GM21825 (cell line): Measurements from ENCODE around the gene PDGFA.
"Not testable (repeated sequence)": the region's sequence is repeated elsewhere in the genome, so short reads cannot be mapped to it uniquely, and the experiment has no call there.

Experiments used
- ATAC-seq: cut with Tn5 transposase; IDR thresholded peaks from one replicate; pipeline ENCODE4 v1.9.1; 2021; ENCODE audit warnings: mild to moderate bottlenecking, moderate library complexity; ENCODE audit not compliant: unreplicated experiment

PDGFA gene

DNA sequence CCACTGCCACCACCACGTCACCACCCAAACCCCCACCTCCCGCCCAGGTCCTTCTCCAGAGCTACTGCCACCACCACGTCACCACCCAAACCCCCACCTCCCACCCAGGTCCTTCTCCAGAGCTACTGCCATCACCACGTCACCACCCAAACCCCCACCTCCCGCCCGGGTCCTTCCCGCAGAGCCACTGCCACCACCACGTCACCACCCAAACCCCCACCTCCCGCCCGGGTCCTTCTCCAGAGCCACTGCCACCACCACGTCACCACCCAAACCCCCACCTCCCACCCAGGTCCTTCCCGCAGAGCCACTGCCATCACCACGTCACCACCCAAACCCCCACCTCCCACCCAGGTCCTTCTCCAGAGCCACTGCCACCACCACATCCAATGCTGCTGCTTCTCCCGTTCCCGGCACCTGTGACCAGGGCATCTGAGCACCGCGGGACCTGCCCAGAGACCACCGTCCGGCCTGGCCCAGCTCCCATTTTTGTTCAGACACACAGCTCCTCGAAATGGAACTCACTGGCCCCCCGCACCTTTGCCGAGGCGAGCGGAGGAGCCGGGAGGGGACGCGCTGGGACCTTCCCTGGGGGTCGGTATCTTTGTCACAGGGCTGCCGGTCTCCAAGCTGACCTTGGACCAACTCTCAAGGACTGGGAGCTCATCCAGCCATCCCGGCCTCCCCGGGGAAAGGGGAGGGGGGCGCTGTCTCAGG, 32.7 kb upstream of the PDGFA start:
- ATAC-seq = not testable (repeated sequence)

DNA sequence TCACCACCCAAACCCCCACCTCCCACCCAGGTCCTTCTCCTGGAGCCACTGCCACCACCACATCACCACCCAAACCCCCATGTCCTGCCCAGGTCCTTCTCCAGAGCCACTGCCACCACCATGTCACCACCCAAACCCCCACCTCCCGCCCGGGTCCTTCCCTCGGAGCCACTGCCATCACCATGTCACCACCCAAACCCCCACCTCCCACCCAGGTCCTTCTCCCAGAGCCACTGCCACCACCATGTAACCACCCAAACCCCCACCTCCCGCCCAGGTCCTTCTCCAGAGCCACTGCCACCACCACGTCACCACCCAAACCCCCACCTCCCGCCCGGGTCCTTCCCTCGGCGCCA, 31.9 kb upstream of the PDGFA start:
- ATAC-seq = not testable (repeated sequence)

DNA sequence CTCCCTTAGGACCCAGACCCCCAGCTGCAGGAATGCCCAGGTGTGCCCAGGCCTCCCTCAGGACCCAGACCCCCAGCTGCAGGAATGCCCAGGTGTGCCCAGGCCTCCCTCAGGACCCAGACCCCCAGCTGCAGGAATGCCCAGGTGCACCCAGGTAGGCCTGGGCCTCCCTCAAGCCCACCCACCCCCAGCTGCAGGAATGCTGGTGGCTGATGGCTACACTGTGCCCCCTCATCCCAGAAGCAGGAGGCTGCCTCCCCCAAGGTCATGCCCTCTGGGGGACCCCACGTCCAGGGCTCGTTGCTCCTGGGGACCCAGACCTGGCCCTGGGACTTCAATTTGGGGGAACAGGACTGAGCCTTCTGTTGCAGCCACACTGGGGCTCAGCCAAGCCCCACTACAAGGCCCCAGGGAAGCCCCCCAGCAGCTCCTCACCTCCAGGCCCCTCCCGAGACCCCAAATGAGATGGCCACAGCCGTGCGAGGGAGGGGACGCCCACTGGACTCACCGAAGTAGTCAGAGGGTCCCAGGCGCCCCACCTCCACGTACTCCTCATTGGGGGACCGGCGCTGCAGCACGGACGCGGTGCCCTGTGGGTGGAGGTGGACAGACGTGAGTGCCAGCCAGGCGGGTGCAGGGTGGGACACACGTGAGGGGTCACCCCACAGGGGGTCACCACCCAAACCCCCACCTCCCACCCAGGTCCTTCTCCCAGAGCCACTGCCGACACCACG, 31.4 kb upstream of the PDGFA start:
- ATAC-seq = no peak

DNA sequence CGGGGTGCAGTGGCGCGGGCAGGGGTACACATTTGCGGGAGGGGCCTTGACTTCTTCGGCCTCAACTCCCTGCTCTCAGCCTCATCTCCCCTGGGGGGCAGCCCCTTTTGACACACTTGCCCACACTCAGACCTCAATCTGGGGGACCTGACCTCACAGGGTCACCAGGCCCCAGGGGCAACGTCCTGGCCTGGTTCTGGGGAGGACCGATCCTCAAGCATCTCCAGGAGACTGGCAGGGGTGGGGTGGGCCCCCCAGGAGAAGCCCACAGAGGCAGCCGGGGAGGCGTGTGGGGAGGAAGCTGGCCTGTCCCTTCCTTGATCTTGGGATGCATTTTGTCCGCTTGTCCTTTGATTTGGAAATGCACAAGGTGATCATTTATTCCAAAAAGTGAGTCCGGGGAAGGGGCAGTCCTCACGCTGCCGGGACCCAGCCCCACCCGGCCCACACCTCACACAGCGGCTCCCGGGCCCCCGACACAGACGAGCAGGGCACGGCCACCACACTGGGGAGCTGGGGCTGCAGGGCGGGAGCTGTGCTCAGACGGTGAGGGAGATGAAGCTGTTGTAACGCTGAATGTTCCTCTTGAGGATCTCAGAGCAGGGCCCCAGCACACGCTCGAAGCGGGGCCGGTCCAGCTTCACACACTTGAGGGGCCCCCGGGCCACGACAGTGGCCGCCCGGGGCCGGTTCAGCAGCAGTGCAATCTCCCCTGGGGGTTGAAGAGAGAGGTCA, 30.4 kb upstream of the PDGFA start:
- no peak for ATAC-seq

DNA sequence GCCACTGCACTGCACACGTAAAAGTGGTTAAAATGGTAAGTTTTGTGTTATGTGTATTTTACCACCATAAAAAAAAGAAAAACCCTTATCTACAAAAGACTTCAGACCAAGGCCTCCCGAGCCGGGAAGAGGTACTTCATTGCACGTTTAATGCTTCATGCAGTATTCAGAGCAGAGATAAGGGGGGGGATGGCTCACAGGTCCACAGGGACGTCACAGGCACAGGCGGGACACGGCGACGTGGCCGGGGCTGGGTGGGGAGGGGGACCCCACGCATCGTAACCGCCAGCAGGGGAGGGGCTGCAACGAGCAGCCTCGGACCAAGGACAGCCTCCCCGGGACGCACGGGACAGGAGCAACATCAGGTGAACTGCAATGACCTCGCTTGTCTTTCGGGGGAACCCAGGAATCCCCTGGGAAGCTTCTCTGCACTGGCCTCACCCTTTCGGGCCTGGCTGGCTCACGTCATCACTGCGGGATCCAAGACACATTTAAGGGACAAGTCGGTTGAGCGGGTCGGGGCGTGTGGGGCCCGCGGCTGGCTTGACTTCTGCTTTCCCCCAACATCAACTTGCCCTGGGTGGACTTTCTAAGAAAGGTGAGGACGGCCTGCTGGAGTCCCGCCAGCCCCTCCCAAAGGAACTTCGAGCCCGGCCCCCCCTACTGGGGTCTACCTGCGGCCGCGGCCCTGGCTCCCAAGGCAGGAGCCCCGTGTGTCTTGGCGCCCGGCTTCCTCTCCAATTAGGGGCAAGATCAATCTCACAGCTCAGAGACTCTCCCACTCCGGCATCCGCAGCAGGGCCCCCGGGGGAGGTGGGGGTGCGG, 29.6 kb upstream of the PDGFA start:
- no peak for ATAC-seq

DNA sequence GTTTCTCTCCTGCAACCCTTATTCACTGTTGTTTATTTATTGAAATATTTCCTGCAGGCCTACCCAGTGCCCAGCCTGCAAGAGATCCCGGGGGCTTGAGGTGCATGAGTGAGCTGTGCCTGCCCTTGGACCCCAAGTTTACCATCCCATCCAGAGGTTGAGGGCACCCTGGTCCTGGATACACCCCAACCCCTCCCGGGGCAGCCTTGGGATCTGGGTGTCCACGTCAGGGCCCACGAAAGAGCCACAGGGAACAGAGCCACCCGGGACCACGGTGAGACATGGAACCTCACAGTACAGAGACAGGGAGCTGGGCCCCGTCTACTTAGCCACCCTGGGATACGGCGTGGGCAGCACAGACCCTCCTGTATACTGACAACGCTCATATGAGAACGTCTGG, 28.8 kb upstream of the PDGFA start:
- no peak for ATAC-seq

DNA sequence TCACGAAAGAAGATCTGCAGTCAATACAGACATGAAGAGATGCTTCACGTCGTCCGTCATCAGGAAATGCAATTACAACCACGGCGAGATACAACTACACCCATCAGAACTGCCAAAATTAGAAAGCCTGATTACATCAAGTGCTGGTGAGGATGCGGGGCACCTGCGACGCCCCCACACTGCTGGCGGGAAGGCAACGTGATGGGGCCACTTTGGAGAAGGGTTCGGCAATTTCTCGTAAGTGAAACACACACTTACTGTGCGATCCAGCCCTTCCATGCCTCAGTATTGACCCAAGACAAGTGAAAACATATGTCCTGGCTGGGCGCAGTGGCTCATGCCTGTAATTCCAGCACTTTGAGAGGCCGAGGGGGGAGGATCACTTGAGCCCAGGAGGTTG, 25.8 kb upstream of the PDGFA start:
- ATAC-seq = no peak

DNA sequence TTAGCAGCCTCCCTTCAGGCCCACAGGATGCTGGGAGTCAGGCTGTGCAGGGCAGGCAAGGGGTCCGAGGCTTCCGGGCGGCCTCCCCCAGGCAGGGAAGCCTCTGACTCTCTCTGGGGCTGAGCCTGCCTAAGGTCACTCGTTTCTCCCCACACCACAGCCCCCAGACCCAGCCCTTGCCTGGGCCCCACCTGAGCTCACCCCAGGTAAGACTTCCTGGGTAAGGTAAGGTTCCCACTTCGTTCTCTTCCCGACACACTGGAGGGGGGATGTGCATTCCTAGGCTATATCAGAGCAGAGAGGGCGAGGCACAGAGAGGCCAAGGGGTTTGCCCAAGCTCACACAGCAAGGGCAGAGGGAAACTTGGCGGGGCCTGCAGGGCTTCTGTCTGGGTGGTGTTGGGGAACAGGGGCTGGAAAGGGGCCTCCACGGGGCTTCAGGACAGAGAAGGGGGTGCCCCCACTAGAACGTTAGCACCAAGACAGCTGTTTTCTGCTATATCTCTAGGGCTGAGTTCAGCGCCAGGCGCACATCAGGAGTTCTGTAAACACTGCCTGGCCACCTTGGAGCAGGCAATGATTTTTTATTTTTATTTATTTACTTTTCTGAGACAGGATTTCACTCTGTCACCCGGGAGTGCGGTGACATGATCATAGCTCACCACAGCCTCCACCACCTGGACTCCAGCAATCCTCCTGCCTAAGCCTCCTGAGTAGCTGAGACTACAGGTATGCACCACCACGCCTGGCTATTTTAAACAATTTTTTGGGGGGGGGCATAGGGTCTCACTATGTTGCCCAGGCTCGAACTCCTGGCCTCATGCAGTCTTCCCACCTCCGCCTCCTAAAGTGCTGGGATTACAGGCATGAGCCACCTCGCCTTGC, 24.9 kb upstream of the PDGFA start:
- no peak for ATAC-seq

DNA sequence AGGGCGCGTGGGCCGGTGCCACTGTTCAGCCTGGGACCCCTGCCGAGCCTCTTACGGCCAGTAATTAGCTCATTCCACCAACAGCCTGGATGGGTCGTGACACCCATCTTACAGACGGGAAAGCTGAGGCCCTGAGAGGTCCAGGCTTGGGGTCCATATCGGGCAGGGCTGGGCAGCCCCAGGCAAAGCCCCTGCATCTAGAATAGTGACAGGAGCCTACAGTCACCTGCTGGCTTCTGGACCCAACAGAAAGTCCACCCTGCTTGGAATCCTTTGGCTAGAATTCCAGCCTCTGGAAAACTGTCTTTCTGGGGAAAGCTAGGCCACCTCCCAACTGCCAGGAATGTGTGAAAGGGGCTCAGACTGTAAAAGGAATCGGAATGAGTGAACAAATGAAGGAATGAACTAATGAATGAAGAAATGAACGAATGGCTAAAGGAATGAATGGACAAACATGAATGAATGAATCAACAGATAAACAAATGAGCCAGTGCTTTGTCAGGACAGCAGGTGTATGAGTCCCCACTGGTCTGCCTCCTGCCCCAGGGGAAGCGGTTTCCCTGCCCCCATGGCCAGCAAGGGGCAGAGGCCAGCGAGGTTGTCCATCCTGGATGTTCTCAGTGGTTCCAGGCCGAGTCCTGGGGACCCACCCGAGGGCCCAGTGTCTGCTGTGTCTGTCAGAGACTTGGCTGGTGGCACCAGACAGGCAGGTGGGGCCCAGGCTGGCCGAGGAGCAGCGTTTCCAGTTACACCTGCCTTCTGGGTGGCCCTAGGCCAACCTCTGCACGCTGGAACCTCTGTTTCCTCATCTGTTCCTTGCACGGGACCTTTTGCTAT, 24.1 kb upstream of the PDGFA start:
- ATAC-seq = no peak

DNA sequence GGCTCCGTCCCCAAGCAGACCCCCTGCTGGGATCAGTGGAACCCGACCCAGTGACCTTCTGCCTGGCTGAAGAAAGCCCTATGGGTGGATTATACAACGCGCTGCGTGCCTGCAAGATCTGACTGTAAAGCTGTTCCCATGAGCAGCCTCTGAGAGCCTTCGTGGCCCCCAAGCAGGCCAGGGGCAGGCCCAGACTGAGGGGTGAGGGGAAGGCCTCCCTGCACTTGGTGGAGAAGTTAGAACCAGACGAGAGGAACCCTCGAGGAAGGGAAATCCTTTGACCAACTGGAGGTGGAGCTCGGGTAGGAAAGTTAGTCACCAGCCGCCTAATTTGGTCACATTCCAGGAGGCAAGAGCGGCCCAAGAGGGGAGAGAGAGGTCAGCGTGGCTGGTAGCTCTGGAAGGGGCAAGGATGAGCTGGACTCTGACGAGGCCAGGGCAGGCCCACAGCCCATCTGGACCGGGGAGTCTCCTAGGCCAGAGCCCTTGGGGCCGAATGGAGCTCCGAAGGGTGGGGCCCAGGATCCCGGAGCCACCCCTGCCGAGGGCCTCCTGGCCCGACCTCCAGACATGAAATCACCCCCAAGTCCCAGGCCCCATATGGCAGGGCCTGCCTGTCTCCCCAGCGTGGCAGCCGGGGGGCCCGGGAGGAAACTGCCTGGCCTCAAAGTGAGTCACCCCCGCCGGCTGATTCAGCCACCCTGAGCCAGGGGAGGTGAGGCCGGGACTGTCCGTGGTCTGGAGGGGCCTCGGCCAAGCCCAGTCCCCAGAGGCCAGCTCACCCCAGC, 23.3 kb upstream of the PDGFA start:
- ATAC-seq = no peak

DNA sequence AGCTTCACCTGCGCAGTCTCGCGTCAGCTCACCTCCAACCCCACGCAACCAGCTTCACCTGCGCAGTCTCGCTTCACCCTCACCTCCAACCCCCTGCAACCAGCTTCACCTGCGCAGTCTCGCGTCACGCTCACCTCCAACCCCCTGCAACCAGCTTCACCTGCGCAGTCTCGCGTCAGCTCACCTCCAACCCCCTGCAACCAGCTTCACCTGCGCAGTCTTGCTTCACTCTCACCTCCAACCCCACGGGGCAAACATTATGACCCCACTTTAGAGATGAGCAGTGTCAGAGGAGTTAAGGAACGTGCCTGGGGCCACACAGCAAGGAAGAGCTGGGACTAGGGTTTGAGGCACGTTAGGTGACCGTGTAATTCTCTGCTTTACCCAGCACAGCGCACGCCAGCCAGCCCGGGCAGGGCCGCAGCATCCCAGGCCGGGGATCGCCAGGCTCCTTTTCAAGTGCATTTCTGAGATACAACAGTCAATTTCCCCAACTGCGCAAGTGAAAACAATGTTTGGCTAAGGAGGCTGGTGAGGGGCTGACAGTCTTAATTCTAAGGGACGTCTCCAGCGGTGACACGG, 22.6 kb upstream of the PDGFA start:
- ATAC-seq = no peak

DNA sequence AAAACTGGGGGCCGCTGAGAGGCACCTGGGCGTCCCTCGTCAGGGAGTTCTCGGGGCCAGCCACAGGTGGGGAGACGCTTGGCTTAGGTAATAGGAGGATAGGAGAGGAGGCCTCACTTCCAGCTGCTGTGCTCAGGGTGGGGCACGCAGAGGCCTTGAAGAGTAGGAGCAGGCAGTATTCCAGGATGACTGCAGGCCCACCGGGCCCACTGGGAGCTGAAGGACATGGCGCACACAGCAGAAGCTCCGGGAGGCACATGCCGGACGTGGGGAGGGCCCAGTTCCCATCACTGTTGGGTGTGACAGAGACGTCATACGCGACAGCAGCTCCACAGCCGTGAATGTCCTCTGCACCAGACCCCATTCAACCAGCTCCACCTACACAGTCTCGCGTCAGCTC, 22.0 kb upstream of the PDGFA start:
- no peak for ATAC-seq

DNA sequence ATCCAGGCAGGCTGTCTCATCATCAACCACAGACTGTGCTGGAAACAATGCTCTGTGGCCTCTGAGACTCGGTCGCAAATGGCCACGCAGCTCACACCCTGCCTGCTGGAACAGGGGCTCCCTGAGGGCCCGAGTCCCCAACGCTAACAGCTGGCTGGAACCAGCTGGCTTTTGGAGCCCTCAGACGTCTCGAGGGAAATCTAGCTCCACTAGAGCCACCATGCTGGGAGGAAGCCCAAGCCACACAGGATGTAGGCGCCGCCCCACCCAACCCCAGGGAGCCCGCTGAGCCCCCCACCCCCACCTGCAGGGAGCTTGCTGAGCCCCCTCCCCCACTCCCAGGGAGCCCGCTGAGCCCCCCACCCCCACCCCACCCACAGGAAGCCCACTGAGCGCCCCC, 21.4 kb upstream of the PDGFA start:
- ATAC-seq = no peak

DNA sequence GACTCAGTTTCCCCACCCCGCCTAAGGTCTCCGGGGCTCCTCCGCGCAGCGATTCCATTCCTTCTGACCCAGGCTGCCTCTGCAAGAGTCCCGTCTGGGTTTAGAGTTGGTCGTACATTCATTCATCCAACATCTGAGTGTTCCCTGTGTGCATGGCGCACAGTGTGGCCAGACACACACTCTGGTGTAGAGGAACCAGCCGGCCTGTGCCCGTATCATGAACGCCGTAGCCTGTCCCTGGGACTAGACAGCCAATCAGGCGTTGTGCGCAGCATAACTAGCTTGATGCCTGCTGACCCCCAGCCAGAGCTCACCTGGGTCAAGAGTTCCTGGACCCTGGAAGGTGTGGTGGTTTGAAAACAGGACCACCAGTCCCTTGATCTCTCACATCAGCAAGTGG, 20.9 kb upstream of the PDGFA start:
- ATAC-seq = no peak

DNA sequence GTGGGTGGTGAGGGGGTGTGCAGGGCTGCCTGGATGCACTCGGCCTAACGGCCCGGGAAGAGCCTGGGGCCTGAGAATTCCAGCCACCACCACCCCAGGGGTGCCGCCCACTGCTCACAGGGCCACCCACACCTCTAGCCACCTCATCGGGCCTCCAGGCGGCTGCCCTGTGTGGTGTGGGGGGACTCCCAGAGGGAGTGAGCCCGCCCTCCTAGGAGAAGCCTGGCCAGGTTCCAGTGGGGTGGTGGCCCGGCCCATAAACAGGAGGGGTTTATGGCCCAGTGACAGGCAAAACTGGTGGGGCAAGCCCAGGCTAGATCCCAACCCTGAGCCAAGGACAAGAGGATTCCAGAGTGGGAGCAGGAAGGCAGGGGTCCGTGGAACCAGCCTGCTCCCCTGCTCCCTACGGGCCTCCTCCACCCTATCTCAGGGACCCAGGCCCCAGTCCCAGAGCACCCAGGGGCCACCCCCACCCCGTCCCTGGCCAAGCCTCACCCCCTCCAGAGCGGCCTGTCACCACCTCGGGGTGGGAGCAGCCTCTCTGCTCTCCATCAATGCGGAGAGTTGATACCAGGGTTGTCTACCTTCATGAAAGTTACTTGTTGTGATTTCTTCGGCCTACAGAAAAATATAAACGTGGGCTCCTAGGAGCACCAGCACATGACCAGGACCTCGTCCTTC, 20.2 kb upstream of the PDGFA start:
- no peak for ATAC-seq

DNA sequence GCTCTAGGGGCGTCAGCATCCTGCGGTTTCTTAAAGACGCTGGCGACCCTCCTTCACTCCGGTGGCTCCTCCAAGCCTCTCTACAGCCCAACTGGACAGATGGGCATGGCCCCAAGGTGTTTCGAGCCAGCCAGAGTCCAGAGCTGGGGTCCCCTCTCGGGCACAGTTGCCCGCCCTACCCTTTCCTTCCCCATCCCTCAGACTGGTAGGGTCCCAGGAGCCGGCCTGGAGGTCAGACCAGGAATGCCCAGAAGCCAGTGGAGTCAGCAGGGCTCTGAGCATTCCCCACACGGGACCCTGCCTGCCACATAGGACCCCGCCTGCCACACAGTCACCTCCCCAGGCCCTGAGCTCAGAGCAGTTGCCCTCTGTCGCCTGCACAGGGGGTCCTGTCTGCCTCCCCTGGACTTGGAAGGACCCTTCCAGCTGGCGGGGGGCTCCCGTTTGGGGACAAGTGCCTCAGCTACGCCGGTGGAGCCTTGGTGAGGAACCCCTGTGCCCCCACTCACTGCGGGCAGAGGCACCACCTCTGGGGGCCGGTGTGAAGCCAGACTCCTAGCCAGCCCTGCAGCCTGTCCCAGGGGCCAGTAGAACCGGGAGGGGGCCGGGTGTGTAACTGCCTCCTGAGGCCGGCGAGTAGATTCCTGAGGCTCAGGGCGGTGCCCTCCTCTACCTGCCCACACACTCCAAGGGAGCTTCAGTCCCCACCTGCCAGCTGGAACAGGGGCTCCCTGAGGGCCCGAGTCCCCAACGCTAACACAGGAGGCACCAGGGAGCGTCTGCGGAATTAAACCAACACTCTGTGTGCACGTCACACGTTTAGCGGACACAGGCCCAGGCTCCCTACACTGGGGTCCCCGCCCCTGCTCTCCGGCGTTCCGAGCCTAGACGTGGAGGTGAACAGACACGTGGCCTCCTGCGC, 19.4 kb upstream of the PDGFA start:
- no peak for ATAC-seq
